HPDE6-E6E7 (cell line): ENCODE measurements around the gene RND2.
"Not testable (repeated sequence)": the region's sequence is repeated elsewhere in the genome, so short reads cannot be mapped to it uniquely, and the experiment has no call there.

Source experiments
- DNase-seq: peaks from one replicate; pipeline ENCODE4 v3.0.0; 2011; ENCODE audit warnings: missing footprints; ENCODE audit errors: extremely low spot score

The RND2 gene

GRCh38 chr17:43027091-43028032 lies 2.3 kb downstream of the RND2 start:
- no peak for DNase-seq

GRCh38 chr17:43028221-43028861 lies 3.3 kb downstream of the RND2 start:
- no peak for DNase-seq

- DNase-seq: no peak
Measured at GRCh38 chr17:43030137-43030767, 5.2 kb downstream of the RND2 start.

- DNase-seq: no peak
Measured at GRCh38 chr17:43031666-43032065, 6.6 kb downstream of the RND2 start.

- DNase-seq: no peak
Measured at GRCh38 chr17:43033948-43034881, 9.2 kb downstream of the RND2 start.

- no peak for DNase-seq
Measured at GRCh38 chr17:43034894-43035293, 9.9 kb downstream of the RND2 start.

GRCh38 chr17:43039646-43040045 lies 14.6 kb downstream of the RND2 start:
- DNase-seq: no peak

- DNase-seq: no peak
Measured at GRCh38 chr17:43040655-43041054, 15.6 kb downstream of the RND2 start.

- no peak for DNase-seq
Measured at GRCh38 chr17:43042025-43042628, 17.1 kb downstream of the RND2 start.

GRCh38 chr17:43043307-43043706 lies 18.3 kb downstream of the RND2 start:
- no peak for DNase-seq

GRCh38 chr17:43044024-43044423 lies 19.0 kb downstream of the RND2 start:
- DNase-seq: no peak

GRCh38 chr17:43051969-43052368 lies 26.9 kb downstream of the RND2 start:
- no peak for DNase-seq

GRCh38 chr17:43053008-43053407 lies 28.0 kb downstream of the RND2 start:
- not testable (repeated sequence) for DNase-seq

GRCh38 chr17:43056051-43056450 lies 31.0 kb downstream of the RND2 start:
- DNase-seq: no peak

- no peak for DNase-seq
Measured at GRCh38 chr17:43062984-43063638, 38.1 kb downstream of the RND2 start.

GRCh38 chr17:43068570-43069367 lies 43.7 kb downstream of the RND2 start:
- DNase-seq: no peak

- DNase-seq: no peak
Measured at GRCh38 chr17:43069368-43069898, 44.4 kb downstream of the RND2 start.

- no peak for DNase-seq
Measured at GRCh38 chr17:43070257-43070656, 45.2 kb downstream of the RND2 start.

- no peak for DNase-seq
Measured at GRCh38 chr17:43070872-43071271, 45.8 kb downstream of the RND2 start.
